ENCODE measurements around the gene RPA1. TPM values are rescaled to one million over a fixed set of nuclear protein-coding genes. Genes with fewer than 3 reads are reported as not detected.
A peak's percentile ranks its signal among the peaks of the same experiment; 100 is the strongest.

The RPA1 gene
- total RNA-seq, 1 experiment from 2014 or later: 45.4 TPM

DNA sequence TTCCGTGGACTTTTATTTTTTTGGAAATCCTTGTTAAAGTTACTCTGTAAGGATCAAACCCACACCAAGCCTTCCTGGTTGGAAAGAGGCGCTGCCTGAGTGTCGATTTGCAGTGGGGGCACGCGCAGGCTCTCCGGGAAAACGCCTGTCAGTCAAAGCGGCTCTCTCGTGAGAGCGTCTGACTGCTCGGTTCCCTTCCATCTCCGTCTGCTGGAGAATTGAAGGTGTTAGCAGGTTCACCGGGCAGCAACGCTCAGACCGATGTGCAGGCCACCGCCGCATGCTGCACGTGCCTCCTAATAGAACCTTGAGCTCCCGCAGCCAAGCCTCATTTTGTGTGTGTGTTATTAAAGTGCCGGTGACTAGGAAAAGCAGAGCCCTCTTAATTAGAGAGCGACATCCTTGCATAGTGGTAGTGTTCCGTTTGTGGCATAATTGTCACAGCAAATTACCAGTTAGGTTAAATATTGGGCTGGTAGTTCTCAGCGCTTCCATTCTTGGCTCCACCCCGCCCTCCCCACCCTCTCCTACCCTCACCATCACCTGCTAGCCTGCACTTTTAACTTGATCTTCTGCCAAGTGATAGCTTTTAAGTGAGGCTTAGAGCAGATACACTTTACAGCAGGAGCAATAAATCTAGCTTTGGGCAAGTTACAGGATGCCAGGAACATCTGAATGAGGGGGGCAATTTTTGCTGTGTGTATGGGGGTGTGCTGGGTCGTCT is 75.5 kb downstream of the RPA1 start:
- no peak overlapping the region for H3K27ac ChIP-seq

DNA sequence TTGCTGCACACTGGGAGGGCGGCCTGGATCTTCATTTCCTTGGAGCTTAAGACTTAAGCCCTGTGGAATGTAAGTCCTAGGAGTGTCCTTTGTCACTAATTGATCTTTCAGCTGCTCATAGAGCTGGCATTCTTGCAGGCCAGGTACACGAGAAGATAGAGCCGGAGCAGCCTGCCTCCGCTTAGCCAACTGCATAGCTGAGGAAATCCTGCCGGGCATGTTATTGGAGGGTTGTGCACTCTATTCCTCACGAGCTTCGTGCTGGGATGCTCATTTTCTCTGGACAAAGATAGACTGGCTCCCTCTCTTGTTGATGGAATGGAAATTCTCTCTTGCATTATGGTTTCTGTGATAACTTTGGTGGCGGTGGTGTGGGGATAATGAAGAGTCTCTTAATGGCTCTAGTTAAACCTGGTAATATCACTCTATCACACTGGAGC is 76.9 kb downstream of the RPA1 start:
- Histone ChIP-seq H3K36me3 (no peaks in the 10 kb centered on the region), H3K4me1 (peaks cover 24% of the 10 kb centered on the region), H3K9me3 (replicated peaks) (no peaks in the 10 kb centered on the region), H3K4me3 (no peak overlapping the region), H3K27me3 (no peaks in the 10 kb centered on the region), H3K27ac (no peak overlapping the region)
- peak in 1 of 2 experiments; percentile 28 for DNase-seq

More for the DNA sequence above, 75.5 kb downstream of the RPA1 start:
- Histone ChIP-seq H3K4me3 (no peak overlapping the region), H3K27me3 (no peaks in the 10 kb centered on the region), H3K4me1 (peaks cover 18% of the 10 kb centered on the region), H3K36me3 (no peaks in the 10 kb centered on the region), H3K9me3 (replicated peaks) (no peaks in the 10 kb centered on the region)
- no peak for DNase-seq

DNA sequence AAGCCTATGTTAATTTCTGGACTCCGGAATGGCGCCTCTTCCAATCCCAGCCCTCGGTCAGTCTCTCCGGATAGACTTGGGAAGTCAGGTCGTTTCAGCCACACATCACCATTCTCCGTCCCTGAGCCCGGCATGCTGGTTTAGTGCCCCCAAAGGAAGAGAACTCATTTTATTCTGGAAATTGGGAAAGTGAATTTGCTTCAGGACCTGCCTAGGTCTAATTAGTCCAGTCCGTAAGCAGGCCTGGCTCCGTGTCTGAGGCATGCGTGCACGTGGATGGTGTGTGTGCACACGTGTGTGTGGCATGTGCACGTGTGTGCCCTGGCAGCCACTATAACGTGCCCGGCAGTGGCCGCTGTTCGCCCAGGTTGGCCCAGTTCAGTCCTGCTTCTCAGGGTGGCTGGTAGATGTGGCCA is 77.4 kb downstream of the RPA1 start:
- no peaks in the 10 kb centered on the region for H3K9me3 ChIP-seq (replicated peaks)
- no peak for DNase-seq
- 0 out of 2 replicates have a peak, but pooled peaks cover 2% of the 10 kb centered on the region for H3K27me3 ChIP-seq

DNA sequence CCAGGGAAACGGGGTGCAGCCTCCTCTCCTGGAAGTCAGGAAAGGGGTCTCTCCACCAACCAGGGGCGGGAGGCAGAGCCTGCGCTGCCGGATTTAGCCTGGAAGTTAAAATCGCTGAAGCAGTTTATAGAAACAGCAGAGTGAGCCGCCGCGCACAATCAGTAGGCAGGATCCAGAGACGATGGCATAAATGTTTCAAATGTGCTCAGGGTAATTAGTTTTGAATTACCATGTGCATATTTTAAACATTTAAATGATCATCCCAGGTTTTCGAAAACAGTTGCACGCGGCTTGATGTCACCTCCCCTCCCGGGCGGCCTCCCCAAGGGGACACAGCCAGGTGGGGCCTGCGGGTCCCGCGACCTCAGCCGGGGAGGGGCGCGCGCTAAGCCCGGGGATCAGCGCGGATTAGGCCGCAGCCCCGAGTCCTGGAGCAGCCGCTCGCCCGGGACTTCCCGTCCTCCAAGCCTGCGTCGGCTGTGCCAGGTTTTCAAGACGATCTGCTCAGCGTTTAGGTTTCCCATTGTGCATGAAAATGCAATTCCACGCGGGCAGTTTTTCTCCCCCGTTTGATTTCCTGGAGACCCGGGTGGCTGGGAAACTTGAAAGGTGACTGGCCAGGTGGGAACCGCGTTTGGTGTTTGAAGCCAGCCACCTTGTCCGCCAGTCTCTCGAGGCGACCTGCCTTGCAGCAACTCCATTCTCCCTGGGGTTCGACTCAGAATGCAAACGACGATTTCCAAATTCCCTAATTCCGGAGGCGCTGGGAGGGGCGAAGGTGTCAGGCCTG is 78.3 kb downstream of the RPA1 start:
- H3K9me3 ChIP-seq (replicated peaks): no peaks in the 10 kb centered on the region
- H3K27me3 ChIP-seq: 0 out of 2 replicates have a peak, but pooled peaks cover 3% of the 10 kb centered on the region
- no peaks in the 10 kb centered on the region for H3K36me3 ChIP-seq
- H3K27ac ChIP-seq: no peak overlapping the region
- H3K4me1 ChIP-seq: peaks cover 28% of the 10 kb centered on the region
- DNase-seq: peak; percentile 60 to 70
- H3K4me3 ChIP-seq: peak overlapping the region; percentile 43

More for the DNA sequence above, 77.4 kb downstream of the RPA1 start:
- Histone ChIP-seq H3K27ac (no peak overlapping the region), H3K4me3 (no peak overlapping the region), H3K4me1 (peaks cover 28% of the 10 kb centered on the region), H3K36me3 (no peaks in the 10 kb centered on the region)

DNA sequence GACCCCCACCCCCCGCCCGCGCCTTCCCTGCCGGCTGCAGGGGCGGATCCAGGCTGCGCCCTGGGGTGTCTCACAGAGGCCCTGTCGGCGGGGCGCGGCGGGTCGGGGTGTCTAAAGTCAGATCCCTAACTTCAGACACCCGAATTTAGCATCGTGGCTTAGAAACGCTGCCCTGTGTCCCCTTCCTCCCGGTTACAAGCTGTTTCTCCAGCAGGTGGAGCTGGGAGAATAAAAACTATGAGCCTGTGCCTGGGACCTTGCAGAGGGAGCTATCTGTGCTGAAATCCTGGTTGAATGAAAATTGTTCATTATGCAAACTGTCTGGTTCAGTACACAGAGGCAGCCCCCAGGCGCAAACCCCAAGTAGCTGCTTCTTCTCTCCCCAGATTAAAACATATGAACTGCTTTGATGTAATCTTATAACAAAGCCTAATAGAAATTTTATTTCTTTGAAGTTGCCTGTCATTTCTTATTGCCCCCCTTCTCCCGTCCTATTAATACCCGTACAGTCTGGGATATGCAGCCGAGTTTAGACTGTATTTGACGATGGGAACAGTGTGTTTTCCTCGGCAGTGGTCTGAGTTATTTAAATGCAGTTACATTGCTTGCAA is 79.0 kb downstream of the RPA1 start:
- H3K27me3 ChIP-seq: 0 out of 2 replicates have a peak, but pooled peaks cover 3% of the 10 kb centered on the region
- peak; percentile 63 to 77 for DNase-seq
- no peaks in the 10 kb centered on the region for H3K36me3 ChIP-seq
- no peaks in the 10 kb centered on the region for H3K9me3 ChIP-seq (replicated peaks)
- no peak overlapping the region for H3K27ac ChIP-seq
- peak overlapping the region; percentile 43 for H3K4me3 ChIP-seq
- H3K4me1 ChIP-seq: peaks cover 28% of the 10 kb centered on the region

DNA sequence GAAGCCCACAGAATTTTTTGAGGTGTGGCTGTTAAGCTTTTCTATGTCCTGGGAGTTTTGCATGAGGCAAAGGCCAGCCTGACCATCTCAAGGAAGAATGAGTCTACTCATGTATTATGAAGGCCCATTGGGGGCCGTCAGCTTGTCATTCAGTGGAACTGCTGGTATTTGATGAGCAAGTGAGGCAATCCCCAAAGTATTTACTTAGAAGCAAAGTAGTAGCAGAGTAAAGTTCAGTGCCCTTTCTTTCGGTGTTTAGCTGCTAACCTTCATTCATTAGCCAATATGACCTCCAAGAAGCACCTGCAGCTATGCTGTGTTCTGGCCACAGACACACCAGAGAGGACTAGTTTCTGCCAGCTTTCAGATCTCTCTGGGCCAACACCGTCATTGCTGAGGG is 80.2 kb downstream of the RPA1 start:
- no peak overlapping the region for H3K27ac ChIP-seq
- no peak overlapping the region for H3K4me3 ChIP-seq
- H3K27me3 ChIP-seq: 0 out of 2 replicates have a peak, but pooled peaks cover 3% of the 10 kb centered on the region
- H3K4me1 ChIP-seq: peaks cover 28% of the 10 kb centered on the region
- no peaks in the 10 kb centered on the region for H3K9me3 ChIP-seq (replicated peaks)
- no peaks in the 10 kb centered on the region for H3K36me3 ChIP-seq
- DNase-seq: no peak

DNA sequence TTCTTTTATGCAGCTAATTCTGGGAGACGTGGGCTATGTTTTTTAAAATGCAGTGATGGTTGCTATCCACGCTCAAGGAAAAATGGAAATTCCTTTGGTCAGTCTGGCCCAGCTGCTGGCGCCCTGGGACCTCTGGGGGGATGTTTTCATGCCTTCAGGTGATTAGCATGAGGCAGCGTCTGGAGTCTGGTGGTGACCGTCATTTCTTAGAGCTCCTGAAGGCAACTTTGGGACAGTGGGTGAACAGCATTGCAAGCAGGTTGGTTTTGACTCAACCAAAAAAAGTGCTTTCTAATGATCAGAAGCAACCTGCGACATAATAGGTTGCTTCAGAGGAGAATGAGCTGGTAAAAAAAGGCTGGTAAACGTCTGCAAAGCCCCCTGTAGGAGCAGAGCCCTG is 82.3 kb downstream of the RPA1 start:
- Histone ChIP-seq H3K4me3 (no peak overlapping the region), H3K4me1 (peaks cover 21% of the 10 kb centered on the region), H3K36me3 (no peaks in the 10 kb centered on the region), H3K27me3 (0 out of 2 replicates have a peak, but pooled peaks cover 3% of the 10 kb centered on the region), H3K9me3 (replicated peaks) (no peaks in the 10 kb centered on the region), H3K27ac (no peak overlapping the region)
- no peak for DNase-seq

DNA sequence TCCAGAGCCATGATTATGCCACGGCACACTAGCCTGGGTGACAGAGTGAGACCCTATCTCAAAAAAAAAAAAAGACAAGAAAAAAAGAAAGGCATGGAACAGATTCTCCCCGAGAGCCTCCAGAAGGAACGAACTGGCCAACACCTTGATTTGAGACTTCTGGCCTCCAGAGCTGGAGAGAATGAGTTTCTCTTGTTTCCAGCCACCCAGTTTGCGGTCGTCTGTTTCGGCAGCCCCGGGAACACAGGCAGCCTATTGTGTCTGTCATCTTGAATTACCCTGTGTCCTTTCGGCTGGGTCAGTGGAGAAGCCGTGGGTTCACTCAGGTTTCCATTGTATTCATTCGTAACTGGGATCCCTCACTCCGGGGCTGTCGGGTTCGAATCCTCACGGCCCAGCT is 83.9 kb downstream of the RPA1 start:
- Histone ChIP-seq H3K9me3 (replicated peaks) (no peaks in the 10 kb centered on the region), H3K4me3 (no peak overlapping the region), H3K27ac (no peak overlapping the region), H3K4me1 (peaks cover 14% of the 10 kb centered on the region), H3K36me3 (no peaks in the 10 kb centered on the region), H3K27me3 (0 out of 2 replicates have a peak, but pooled peaks cover 3% of the 10 kb centered on the region)
- DNase-seq: peak; percentile 30 to 49

DNA sequence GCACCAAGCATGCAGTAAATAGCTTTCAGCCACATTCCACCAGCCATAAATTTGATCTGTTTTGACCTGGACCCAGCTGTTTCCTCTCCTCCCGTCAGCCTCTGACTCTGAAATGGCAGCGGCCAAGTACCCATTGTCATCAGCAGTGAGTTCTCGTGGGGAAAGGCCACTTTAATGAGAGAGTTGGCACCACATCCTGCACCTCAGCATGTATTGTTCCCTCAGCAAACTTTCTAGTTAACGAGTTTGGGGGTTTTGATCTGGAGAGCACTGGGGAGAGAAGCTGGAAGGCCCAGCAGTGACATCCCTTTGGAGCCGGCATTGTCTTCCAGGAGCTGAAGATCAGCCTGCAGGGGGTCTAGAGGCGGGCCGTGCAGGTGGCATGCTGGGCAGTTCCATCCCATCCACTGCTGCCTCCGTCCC is 84.9 kb downstream of the RPA1 start:
- 0 out of 2 replicates have a peak, but pooled peaks cover 3% of the 10 kb centered on the region for H3K27me3 ChIP-seq
- no peak overlapping the region for H3K27ac ChIP-seq
- DNase-seq: peak; percentile 17 to 41
- H3K4me1 ChIP-seq: peaks cover 10% of the 10 kb centered on the region
- no peak overlapping the region for H3K4me3 ChIP-seq
- no peaks in the 10 kb centered on the region for H3K36me3 ChIP-seq
- H3K9me3 ChIP-seq (replicated peaks): no peaks in the 10 kb centered on the region

DNA sequence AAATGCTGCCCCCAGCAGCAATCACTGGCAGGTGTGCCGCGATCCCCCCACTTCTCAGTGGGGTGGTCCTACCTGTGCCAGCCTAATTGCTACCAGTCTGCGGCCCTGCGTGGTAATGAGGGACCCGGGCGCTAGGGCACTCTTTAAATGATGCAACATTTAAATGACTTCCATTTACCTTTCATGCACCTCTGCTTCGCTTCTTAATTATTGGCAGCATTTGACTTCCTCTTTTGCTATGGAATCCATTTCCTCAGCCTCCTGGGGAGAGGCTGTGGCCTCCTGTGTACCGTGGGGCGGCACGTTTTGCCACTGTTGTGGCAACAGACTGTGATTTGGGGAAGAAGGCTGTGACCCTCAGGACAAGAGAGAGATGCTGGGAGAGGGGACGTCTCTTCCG is 86.1 kb downstream of the RPA1 start:
- no peaks in the 10 kb centered on the region for H3K36me3 ChIP-seq
- no peak overlapping the region for H3K4me3 ChIP-seq
- 0 out of 2 replicates have a peak, but pooled peaks cover 3% of the 10 kb centered on the region for H3K27me3 ChIP-seq
- no peak overlapping the region for H3K27ac ChIP-seq
- DNase-seq: no peak
- peaks cover 10% of the 10 kb centered on the region for H3K4me1 ChIP-seq
- H3K9me3 ChIP-seq (replicated peaks): no peaks in the 10 kb centered on the region

DNA sequence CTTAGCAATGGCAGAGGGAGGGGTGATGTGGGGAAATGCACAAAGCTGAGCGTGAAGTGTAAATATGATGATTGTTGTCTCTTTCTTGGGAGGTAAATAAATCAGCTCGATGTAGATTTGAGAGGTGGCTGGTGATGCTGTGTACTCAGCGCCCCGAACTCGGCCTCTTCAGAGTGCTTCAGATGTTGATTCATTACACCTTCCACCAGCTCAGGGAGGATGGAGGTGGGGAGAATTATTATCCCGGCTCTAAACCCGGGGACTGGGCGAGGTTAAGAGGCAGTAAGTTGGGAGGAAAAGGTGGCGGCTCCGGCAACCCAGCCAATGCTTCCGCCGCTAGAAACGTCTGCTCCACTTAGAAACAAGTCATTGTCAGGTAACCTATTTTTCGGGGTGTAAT is 86.5 kb downstream of the RPA1 start:
- Histone ChIP-seq H3K4me3 (no peak overlapping the region), H3K27ac (no peak overlapping the region), H3K27me3 (0 out of 2 replicates have a peak, but pooled peaks cover 3% of the 10 kb centered on the region), H3K9me3 (replicated peaks) (no peaks in the 10 kb centered on the region), H3K36me3 (no peaks in the 10 kb centered on the region), H3K4me1 (peaks cover 8% of the 10 kb centered on the region)
- no peak for DNase-seq

DNA sequence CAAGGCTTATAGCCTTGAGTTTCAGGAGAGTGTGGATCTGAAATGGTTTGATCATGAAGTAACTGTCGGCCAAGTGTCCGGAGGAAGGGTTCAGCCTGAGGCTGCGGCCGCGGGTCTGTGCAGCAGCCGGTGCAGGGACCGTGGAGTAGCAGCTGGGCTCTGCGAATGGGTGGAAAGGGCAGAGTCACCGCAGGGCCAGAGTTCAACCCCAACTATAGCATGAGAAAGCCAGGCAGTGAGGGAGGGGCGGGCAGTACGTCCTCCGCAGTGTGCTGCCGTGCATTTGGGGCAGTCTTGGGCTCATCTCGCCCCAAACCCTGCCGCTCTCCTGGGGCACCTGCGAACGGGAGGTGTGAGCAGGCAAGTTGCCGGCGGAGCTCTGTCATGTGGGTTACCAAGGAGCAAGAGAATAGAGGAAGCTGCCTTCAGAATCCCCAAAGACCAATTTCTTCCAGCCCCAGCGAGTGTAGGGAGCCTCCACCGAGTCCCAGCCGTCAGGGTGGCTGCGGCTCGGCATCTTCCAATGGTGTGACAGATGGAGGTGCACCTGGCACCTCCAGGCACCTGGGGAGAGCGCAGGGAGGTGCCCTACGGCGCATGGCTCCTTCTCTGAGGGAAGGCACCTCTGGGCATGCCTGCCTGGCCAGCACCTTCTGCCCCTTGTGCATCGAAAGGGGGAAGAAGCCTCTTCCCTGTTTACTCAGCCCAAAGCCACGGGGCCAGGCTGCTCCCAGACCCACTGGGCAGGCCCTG is 87.3 kb downstream of the RPA1 start:
- DNase-seq: no peak
- H3K27ac ChIP-seq: no peak overlapping the region
- H3K27me3 ChIP-seq: 0 out of 2 replicates have a peak, but pooled peaks cover 1% of the 10 kb centered on the region
- no peak overlapping the region for H3K4me3 ChIP-seq
- no peaks in the 10 kb centered on the region for H3K36me3 ChIP-seq
- H3K4me1 ChIP-seq: no peaks in the 10 kb centered on the region; the same call in 1 of the 2 replicates
- no peaks in the 10 kb centered on the region for H3K9me3 ChIP-seq (replicated peaks)

DNA sequence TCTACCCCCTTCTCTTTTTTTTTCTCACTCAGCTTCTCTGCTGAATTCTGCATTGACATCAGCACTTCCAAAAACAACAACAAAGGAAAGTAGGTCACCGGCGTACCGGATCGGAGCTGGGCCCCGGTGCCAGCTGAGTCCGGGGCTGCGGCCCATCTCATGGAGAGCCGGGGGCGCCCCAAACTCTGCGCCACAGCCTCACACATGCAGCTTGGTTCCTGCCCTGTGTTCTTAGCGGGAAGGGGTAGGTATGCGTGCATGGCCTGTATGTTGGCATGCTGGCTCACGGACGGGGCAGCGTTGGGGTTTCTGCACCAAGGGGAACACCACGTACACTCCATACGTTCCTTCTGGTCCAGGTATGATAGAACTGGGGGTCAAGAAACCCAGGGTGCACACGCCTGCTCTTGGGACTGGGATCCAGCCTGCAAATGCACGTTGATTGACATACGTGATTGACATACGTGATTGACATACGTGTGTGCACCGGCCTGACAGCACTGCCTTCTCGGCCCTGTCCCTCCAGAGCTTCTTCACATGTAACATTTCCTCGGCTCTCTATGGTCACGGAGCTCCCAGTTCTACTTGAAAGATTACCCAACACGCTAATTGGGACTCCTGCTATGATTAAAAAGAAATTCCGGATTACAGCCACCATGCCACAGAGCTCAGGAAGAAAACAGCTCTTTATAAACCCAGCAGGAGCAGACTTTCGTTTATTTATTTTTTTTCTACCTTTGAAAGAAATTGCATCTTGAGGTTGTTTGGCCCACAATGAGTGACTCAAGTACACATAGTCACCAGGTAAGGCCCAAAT is 88.7 kb downstream of the RPA1 start:
- no peaks in the 10 kb centered on the region for H3K27me3 ChIP-seq
- no peak overlapping the region for H3K4me3 ChIP-seq
- H3K9me3 ChIP-seq (replicated peaks): no peaks in the 10 kb centered on the region
- H3K36me3 ChIP-seq: no peaks in the 10 kb centered on the region
- no peak for DNase-seq
- H3K4me1 ChIP-seq: no peaks in the 10 kb centered on the region
- no peak overlapping the region for H3K27ac ChIP-seq
